AG04450 (cell line): ENCODE data around the gene ABCC2. TPM values are rescaled to one million over a fixed set of nuclear protein-coding genes. Genes with fewer than 3 reads are reported as not detected.

Experiments
- CTCF ChIA-PET: fragments of 300-600, 350-600 bp; formaldehyde crosslinking; extraction: SDS; loops from one replicate; lab custom pipeline; 2022; ENCODE audit warnings: antibody characterized with exemption, inconsistent platforms; lab: Charles Lee
- POLR2A ChIA-PET: fragments of 350-600 bp; formaldehyde crosslinking; extraction: SDS; loops from one replicate; lab custom pipeline; 2021; ENCODE audit warnings: antibody characterized with exemption, inconsistent platforms; lab: Yijun Ruan, JAX
- DNase-seq: peaks from one replicate; pipeline ENCODE4 v3.0.0-alpha.2; 2011; ENCODE audit warnings: low read depth, low spot score
- H3K27ac ChIP-seq: one replicate; pipeline ENCODE4 v1.5.1; 2012; ENCODE audit warnings: low read depth, low read length, control low read depth
- H3K27me3 ChIP-seq: one replicate; pipeline ENCODE4 v1.6.0; 2012; ENCODE audit warnings: low read length; ENCODE audit not compliant: control insufficient read depth, insufficient read depth
- H3K4me3 ChIP-seq: 2 replicates; pipeline ENCODE4 v1.5.1; 2011; ENCODE audit warnings: mild to moderate bottlenecking, low read depth, low read length, control low read depth
- H3K9me3 ChIP-seq: 2 replicates; pipeline ENCODE4 v1.5.1; 2012; ENCODE audit warnings: low read length; ENCODE audit not compliant: control insufficient read depth, insufficient read depth
- polyA plus RNA-seq: library from polyadenylated mRNA; depleted of rRNA; stranded (reverse); fragments of >200 nt; gene quantifications from 2 replicates; pipeline ENCODE4 v1.2.3, GENCODE V29; 2011
- TF ChIP-seq, protein P1 (sequence below): IDR thresholded peaks from 2 replicates; pipeline ENCODE4 v1.5.1; 2011; ENCODE audit warnings: low read depth, low read length, control low read depth, inconsistent platforms

Gene ABCC2
- polyA plus RNA-seq, 1 experiment = 1.2 TPM

DNA sequence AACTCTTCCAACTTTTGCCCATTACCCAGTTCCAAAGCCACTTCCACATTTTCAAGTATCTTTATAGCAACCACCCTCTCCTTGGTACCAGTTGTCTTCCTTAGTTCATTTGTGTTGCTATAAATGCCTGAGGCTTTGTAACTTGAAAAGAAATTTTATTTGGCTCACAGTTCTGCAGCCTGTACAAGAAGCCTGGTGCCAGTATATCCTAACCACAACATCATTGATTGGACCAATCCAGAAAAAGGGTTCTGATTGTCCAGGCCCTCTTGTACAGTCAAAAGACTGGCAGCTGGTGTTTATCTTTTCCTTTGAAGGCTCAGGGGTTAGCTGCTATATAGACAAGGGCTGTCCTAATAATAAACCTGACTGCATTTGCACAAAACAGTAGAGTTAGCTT, 21.1 kb upstream of the ABCC2 start:
- no peak overlapping the region for H3K27ac ChIP-seq
- H3K4me3 ChIP-seq = no peak overlapping the region
- no peak for DNase-seq
- TF ChIP-seq, protein P1, sequence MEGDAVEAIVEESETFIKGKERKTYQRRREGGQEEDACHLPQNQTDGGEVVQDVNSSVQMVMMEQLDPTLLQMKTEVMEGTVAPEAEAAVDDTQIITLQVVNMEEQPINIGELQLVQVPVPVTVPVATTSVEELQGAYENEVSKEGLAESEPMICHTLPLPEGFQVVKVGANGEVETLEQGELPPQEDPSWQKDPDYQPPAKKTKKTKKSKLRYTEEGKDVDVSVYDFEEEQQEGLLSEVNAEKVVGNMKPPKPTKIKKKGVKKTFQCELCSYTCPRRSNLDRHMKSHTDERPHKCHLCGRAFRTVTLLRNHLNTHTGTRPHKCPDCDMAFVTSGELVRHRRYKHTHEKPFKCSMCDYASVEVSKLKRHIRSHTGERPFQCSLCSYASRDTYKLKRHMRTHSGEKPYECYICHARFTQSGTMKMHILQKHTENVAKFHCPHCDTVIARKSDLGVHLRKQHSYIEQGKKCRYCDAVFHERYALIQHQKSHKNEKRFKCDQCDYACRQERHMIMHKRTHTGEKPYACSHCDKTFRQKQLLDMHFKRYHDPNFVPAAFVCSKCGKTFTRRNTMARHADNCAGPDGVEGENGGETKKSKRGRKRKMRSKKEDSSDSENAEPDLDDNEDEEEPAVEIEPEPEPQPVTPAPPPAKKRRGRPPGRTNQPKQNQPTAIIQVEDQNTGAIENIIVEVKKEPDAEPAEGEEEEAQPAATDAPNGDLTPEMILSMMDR = no peak
- ChIA-PET CTCF (no interaction called here), POLR2A (no interaction called here)
- no peaks in the 10 kb centered on the region; the same call in none of the 2 replicates for H3K9me3 ChIP-seq
- no peaks in the 10 kb centered on the region for H3K27me3 ChIP-seq

DNA sequence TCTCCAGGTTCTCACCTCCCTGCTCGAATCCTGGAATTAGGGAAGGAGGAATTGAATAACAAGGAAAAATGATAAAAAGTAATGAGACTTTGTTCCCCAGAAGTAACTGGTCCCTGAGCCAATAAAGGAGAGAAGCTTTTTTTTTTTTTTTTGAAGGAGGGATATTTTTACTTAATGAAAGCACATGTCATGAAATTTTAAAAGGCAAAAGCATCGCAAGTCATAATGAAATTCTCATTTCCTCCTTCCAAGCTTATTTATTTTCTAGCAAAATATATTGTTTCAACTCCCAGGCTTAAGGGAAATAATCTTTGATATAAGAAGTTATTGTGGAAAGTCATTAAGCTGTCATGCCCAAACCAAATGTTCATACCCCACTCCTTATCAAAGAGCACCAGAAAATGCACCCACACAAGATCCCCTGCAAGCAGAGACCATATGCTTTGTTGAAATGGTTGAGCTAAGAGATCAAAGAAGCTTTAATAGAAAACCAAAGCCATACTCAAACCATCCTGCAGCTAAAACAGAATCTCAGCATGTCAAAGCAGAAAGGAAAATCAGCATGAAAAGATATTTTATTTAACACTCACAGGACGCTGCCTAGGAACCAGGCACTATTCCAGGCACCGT, 16.7 kb upstream of the ABCC2 start:
- Histone ChIP-seq H3K27me3 (no peaks in the 10 kb centered on the region), H3K9me3 (peaks cover 3% of the 10 kb centered on the region; the same call in 1 of the 2 replicates), H3K27ac (no peak overlapping the region), H3K4me3 (no peak overlapping the region)
- ChIA-PET POLR2A (no interaction called here), CTCF (interaction anchor here (0.6 to 1.6 kb wide), 3 partner anchors 22 to 163 kb away, joined by 3 to 4 read pairs (median 4); no protein-coding TSS in a partner anchor)
- TF ChIP-seq, protein P1 = no peak
- no peak for DNase-seq

GRCh38 chr10:99766302-99766681, 16.1 kb upstream of the ABCC2 start:
- POLR2A ChIA-PET = no interaction called here

DNA sequence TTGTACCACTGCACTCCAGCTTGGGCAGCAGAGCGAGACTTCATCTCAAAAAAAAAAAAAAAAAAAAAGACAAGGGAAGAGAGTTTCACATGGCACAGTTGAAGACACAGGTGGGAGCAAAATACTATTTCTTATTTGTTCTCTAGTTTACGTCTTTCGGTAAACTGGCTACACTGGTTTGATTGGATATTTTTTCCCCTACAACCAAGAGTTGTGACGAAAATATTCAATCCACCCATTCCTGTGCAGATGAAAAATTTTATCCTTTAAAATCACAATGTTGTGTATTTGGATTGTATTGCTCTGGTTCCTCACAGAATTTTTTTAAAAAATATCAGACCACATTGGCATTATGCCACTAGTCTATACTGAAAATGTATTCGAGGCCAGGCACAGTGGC, 14.5 kb upstream of the ABCC2 start:
- CTCF ChIA-PET = interaction anchor here (0.6 kb wide), 1 partner anchor 97 kb away, joined by 3 read pairs; no protein-coding TSS in a partner anchor
- DNase-seq = no peak
- Histone ChIP-seq H3K4me3 (no peak overlapping the region), H3K27me3 (no peaks in the 10 kb centered on the region), H3K27ac (no peak overlapping the region), H3K9me3 (peaks cover 3% of the 10 kb centered on the region; the same call in 1 of the 2 replicates)
- TF ChIP-seq, protein P1 = no peak
- POLR2A ChIA-PET = no interaction called here

More at GRCh38 chr10:99766302-99766681, 16.1 kb upstream of the ABCC2 start:
- Histone ChIP-seq H3K27ac (no peak overlapping the region), H3K27me3 (no peaks in the 10 kb centered on the region), H3K4me3 (no peak overlapping the region), H3K9me3 (peaks cover 3% of the 10 kb centered on the region; the same call in 1 of the 2 replicates)
- no peak for DNase-seq
- TF ChIP-seq, protein P1 = no peak
- CTCF ChIA-PET = interaction anchor here (0.6 to 1.4 kb wide), 2 partner anchors 79 to 163 kb away, joined by 3 to 4 read pairs; no protein-coding TSS in a partner anchor

DNA sequence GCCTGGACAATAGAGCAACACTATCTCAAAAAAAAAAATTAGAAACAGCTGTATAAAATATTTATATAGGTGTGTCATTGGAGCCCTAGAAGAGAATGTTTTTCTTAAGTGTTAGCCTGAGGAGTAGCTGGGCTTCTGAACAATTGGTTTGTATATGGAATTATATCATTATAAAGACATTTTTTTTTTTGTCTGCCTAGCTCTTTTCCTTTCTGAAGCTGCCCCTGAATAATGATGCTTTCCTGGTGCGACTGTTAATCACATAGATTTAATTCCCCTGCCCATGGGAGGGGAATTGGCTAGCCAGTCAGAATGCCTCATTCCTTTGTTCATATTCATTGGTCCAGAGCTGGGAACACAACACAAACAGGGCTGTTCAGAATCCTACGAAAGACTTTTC, 13.9 kb upstream of the ABCC2 start:
- Histone ChIP-seq H3K27me3 (no peaks in the 10 kb centered on the region), H3K27ac (no peak overlapping the region), H3K4me3 (no peak overlapping the region), H3K9me3 (peaks cover 3% of the 10 kb centered on the region; the same call in 1 of the 2 replicates)
- TF ChIP-seq, protein P1 = no peak
- no peak for DNase-seq
- ChIA-PET CTCF (interaction anchor here (0.6 to 1.0 kb wide), 3 partner anchors 77 to 1281 kb away, joined by 3 read pairs; no protein-coding TSS in a partner anchor), POLR2A (interaction anchor here (0.8 to 1.1 kb wide), 2 partner anchors 36 to 77 kb away, joined by 4 to 5 read pairs; partner anchors contain the start of genes COX15 and CUTC)
